NCI-H1694 (cell line): Measurements from ENCODE around the gene DNAH3.
"Not testable (repeated sequence)": the region's sequence is repeated elsewhere in the genome, so short reads cannot be mapped to it uniquely, and the experiment has no call there.

Source experiments
- DNase-seq: peaks from one replicate; lab custom pipeline; 2025; lab: John Stamatoyannopoulos, UW

The DNAH3 gene

GRCh38 chr16:21005008-21005407 lies 145.6 kb downstream of the DNAH3 start:
- no peak for DNase-seq

DNA sequence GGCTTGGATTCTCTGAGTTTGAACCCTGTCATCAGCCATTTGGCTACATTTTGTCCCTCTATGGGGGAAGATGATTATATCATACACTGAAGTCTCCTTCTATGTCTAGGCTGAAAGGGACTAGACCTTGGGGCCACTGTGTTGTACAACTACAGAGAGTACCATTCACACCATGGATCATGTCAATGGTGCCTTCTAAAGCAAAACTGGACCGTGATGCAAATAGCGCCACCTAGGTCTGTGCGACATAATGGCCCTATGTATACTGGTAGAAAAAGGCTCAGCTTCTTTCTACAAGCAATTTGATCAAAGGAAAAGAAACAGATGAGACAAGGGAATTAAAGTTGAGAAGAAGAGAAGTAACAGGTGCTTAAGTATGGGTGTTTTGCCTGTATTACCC lies 149.4 kb downstream of the DNAH3 start:
- DNase-seq, result no peak

DNA sequence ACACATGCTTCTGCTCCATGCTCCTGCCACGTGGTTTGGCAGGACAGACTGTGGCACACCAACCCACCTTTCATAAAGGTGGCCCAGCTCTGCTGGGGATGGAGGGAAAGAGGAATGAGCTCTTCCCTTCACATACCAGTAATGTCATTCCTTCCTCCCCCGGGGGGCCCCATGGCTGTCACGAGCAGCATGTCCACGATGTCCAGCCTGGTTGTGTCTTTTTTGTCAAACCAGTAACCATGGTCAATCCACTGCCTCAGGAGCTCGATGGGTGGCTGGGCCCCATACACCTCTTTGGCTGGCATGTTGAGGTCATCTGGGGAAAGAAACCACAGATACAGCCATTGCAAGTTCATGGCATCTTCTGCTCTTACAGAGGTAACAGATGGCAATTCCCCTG lies 153.5 kb downstream of the DNAH3 start:
- no peak for DNase-seq

DNA sequence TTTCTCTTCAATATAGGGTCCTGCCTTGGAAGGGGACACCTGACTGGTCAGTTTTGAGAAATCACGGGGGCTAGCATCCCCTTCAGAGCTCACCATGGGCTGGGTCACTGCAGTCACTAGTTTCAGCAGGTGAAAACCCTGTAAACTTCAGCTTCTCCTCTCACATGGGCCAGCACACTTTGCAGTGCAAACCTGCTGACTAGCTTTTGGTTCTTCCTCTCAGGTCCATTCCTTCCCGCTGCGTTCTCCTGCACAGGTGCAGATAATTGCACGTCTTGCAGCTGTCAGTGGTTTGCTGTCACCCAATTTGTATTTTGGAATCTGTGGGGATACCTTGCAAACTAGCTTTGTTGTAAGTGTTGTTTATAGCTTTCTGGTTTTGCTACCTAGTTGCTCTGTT lies 154.9 kb downstream of the DNAH3 start:
- no peak for DNase-seq

DNA sequence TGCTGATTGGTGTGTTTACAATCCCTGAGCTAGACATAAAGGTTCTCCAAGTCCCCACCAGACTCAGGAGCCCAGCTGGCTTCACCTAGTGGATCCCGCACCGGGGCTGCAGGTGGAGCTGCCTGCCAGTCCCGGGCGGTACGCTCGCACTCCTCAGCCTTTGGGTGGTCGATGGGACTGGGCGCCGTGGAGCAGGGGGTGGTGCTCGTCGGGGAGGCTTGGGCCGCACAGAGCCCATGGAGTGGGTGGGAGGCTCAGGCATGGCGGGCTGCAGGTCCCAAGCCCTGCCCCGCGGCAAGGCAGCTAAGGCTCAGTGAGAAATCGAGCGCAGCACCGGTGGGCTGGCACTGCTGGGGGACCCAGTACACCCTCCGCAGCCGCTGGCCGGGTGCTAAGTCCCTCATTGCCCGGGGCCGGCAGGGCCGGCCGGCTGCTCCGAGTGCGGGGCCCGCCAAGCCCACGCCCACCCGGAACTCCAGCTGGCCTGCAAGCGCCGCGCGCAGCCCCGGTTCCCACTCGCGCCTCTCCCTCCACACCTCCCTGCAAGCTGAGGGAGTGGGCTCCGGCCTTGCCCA lies 161.1 kb downstream of the DNAH3 start:
- DNase-seq, result not testable (repeated sequence)

GRCh38 chr16:20987049-20987448 lies 163.6 kb downstream of the DNAH3 start:
- no peak for DNase-seq

DNA sequence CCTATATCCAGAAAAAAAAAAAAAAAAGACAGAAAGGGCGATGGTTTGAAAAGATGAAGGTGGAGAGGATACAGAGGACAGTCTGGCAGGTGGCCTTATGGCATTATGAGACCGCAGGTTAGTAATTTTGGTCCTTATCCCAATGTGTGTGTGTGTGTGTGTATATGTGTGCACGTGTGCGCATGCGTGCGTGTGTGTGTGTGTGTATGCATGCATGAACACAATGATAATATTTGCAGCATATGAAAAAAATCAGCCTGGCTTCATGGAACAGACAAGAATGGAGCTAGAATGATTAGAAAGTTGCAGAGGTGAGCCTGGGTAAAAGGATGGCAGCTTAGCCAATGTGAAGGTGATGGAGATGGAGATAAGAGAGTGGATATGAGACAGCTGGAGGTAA lies 166.6 kb downstream of the DNAH3 start:
- no peak for DNase-seq

GRCh38 chr16:20976576-20976975 lies 174.1 kb downstream of the DNAH3 start:
- DNase-seq, result no peak

GRCh38 chr16:20973201-20973600 lies 177.4 kb downstream of the DNAH3 start:
- DNase-seq, result not testable (repeated sequence)

DNA sequence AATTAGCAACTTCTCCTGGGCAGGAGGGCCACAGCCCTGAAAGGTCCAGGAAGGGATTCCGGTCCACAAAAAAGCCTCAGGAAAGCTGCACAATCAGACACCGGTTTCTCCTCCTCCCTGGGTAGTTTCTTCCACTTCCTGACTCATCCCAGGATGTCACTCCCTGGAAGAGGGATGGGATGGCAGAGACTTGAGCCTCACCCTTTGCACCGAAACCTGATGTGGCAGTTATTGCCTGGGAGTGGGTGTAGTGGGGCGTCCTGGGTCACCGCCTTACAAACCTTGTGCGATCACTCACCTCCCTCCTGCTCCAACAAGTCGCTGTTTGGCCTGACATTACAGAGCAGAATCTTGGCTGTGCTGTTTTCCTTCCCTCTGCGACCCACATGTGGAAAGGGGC lies 179.2 kb downstream of the DNAH3 start:
- no peak for DNase-seq

GRCh38 chr16:20969386-20969785 lies 181.3 kb downstream of the DNAH3 start:
- DNase-seq, result no peak

DNA sequence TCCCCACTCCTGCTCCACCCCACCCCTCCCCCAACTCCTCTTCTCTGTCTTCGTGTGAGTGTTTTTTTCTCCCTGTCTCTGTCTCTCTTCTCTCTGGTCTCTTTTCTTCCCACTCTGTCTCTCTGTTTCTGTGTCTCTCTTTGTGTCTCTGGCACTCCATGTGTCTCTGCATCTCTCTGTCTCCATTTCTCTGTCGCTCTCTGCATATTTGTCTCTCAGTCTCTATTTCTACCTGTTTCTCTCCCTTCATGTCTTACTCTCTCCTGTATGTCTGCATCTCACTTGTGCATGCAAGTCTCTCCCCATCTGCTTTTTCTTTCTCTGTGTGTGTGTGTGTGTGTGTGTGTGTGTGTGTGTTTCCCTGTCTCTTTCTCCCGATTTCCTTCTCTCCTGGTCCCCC lies 181.9 kb downstream of the DNAH3 start:
- no peak for DNase-seq

GRCh38 chr16:20960899-20961298 lies 189.7 kb downstream of the DNAH3 start:
- no peak for DNase-seq

DNA sequence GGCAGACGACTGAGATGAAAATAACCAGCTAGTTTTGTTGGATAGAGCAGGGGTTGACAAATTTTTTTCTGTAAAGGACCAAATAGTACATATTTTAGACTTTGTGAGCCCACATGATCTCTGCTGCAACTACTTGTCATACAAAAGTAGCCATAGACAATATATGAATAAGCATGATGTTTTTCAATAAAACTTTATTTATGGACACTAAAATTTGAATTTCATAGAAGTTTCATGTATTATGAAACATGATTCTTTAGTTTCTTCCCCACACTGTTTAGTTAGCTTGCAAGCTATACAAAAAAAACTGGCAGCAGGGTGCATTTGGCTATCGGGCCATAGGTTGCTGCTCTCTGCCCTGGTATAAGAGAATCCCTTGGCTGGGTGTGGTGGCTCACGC lies 193.5 kb downstream of the DNAH3 start:
- no peak for DNase-seq

GRCh38 chr16:20956319-20956718 lies 194.3 kb downstream of the DNAH3 start:
- DNase-seq, result no peak

DNA sequence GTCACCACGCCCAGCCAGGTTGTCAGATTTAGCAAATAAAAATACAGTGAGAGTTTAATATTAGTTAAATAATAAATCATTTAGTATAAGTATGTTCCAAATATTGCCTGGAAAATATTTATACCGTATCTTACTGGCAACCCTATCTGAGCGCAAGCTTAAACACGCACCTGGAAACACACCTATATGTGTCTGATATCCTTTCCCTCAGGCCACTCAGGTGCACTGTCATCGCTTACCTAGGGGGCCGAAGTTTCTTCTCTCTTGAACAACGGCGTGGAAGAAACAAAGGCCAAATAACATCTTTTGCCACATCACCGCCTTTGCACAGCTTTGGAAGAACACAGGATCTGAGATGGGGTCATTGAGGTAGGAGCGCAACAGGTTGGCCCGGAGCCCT lies 196.1 kb downstream of the DNAH3 start:
- no peak for DNase-seq

- no peak for DNase-seq
These were observed 198.3 kb downstream of the DNAH3 start for GRCh38 chr16:20952139-20952920.

DNA sequence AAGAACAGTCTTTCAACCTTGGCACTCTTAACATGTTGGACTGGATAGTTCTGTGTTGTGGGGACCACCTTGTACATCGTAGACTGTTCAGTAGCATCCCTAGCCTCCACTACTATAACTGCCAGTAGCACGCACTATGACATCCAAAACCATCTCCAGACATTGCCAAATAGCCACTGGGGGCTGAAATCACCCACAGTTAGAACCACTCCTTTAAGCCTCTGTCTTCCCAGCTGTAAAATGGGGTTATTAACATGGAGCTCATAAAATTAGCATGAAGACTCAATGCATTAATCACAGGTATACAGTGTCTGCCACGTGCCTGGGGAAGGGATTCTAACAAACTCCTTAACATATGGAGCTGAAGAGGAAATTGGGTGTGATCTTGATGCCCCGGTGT lies 200.4 kb downstream of the DNAH3 start:
- DNase-seq, result no peak

- no peak for DNase-seq
These were observed 201.0 kb downstream of the DNAH3 start for GRCh38 chr16:20949660-20950059.

GRCh38 chr16:20948444-20948843 lies 202.2 kb downstream of the DNAH3 start:
- no peak for DNase-seq

- DNase-seq, result no peak
These were observed 204.5 kb downstream of the DNAH3 start for GRCh38 chr16:20946015-20946629.

GRCh38 chr16:20945575-20945875 lies 205.1 kb downstream of the DNAH3 start:
- DNase-seq, result not testable (repeated sequence)

- DNase-seq, result no peak
These were observed 205.6 kb downstream of the DNAH3 start for GRCh38 chr16:20944861-20945574.
